Memory B cell (primary cell): Measurements from ENCODE around the gene MED26.

Experiments used
- ATAC-seq: fragments of 150-1000 bp; cut with Tn5 transposase; 2 replicates; pipeline ENCODE4 v1.10.0; 2021; ENCODE audit warnings: low read depth, mild to moderate bottlenecking, moderate library complexity
- DNase-seq, 2 donors: peaks; one replicate each; pipeline ENCODE4 v3.0.0; 2022; ENCODE audit warnings: low spot score in 2 of 2
- H3K27ac Mint-ChIP-seq: one replicate; pipeline ENCODE4 v1.8.0; 2022; ENCODE audit warnings: mild to moderate bottlenecking, moderate library complexity, mixed read lengths
- H3K27me3 Mint-ChIP-seq: one replicate; pipeline ENCODE4 v1.8.0; 2022; ENCODE audit warnings: mixed read lengths
- H3K36me3 Mint-ChIP-seq: one replicate; pipeline ENCODE4 v1.8.0; 2022; ENCODE audit warnings: mild to moderate bottlenecking, mixed read lengths
- H3K4me1 Mint-ChIP-seq: one replicate; pipeline ENCODE4 v1.8.0; 2022; ENCODE audit warnings: mixed read lengths
- H3K4me3 Mint-ChIP-seq: one replicate; pipeline ENCODE4 v1.8.0; 2022; ENCODE audit warnings: mild to moderate bottlenecking, moderate library complexity, mixed read lengths
- H3K9me3 Mint-ChIP-seq: one replicate; pipeline ENCODE4 v1.8.0; 2022; ENCODE audit warnings: mixed read lengths

MED26 gene

DNA sequence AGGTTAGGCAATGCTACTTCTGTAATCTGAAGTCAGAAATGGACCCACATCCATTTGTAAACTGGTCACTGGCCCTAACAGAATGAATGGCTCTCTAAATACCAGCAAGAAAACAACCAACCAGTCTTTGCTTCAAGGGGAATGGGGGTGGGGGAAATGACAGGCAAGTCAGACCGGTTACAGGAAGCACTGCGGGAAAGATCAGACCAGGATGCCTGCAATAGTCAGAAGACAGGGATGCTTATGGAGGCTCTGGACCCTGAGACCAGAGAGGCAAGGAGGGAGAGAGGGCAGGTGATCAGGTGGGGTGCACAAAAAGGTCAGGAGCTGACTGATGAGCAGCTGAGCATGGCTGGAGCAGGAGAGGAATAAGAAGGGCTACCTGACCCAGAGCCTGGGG lies 13.1 kb downstream of the MED26 start:
- no peaks in the 10 kb centered on the region for H3K36me3 Mint-ChIP-seq
- H3K27me3 Mint-ChIP-seq: no peaks in the 10 kb centered on the region
- H3K27ac Mint-ChIP-seq: peak overlapping the region; percentile 32
- H3K4me3 Mint-ChIP-seq: no peak overlapping the region
- H3K4me1 Mint-ChIP-seq: peaks cover 64% of the 10 kb centered on the region
- DNase-seq: no peak
- no peaks in the 10 kb centered on the region for H3K9me3 Mint-ChIP-seq
- ATAC-seq: no peak

DNA sequence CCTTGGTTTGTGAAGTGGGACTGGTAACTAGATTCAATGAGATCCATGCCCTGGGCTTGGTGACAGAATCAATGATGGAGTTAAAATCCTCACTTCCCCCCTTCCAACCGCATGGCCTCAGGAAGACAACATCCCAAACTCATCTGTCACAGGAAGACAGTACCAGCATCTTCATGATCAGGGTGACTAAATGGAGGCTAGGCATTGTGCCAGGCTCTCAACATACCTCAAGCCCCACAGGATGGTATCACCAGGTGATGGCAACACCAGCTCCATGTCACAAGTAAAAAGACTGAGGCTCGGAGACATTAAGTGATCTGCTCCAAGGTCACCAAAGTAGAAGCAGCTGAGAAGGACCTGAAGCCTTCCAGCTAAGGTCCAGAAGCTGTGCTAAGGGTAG lies 14.2 kb downstream of the MED26 start:
- Mint-ChIP-seq H3K27me3 (no peaks in the 10 kb centered on the region), H3K4me1 (peaks cover 53% of the 10 kb centered on the region), H3K36me3 (no peaks in the 10 kb centered on the region), H3K27ac (no peak overlapping the region), H3K9me3 (no peaks in the 10 kb centered on the region), H3K4me3 (no peak overlapping the region)
- no peak for ATAC-seq
- no peak for DNase-seq

DNA sequence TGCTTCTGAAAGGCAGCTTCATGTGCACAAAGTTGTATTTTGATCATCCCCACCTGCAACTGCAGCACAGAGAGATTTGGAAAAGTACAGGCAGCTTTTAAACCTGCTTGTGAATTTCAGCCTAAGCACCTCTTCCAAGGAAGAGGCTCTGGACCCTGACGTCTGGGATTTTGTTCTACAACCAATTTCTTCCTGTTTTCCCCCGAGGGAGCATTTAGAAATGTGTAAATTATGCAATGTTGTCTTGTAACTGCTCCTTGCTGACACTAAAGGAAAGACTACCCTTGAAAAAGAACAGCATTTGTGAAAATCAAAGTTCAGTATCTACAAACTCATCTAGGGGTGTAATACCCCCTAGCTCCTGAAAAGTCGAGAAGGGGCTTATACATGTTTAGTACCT lies 15.4 kb downstream of the MED26 start:
- no peak overlapping the region for H3K4me3 Mint-ChIP-seq
- H3K4me1 Mint-ChIP-seq: peaks cover 48% of the 10 kb centered on the region
- H3K27me3 Mint-ChIP-seq: no peaks in the 10 kb centered on the region
- H3K9me3 Mint-ChIP-seq: no peaks in the 10 kb centered on the region
- DNase-seq (no peak), ATAC-seq (no peak)
- H3K27ac Mint-ChIP-seq: peak overlapping the region; percentile 28
- no peaks in the 10 kb centered on the region for H3K36me3 Mint-ChIP-seq

- Mint-ChIP-seq H3K36me3 (no peaks in the 10 kb centered on the region), H3K27me3 (no peaks in the 10 kb centered on the region), H3K4me3 (no peak overlapping the region), H3K27ac (peak overlapping the region; percentile 68), H3K4me1 (peaks cover 35% of the 10 kb centered on the region), H3K9me3 (no peaks in the 10 kb centered on the region)
- DNase-seq (no peak), ATAC-seq (no peak)
These were observed 16.9 kb downstream of the MED26 start for GRCh38 chr19:16611121-16611520.

DNA sequence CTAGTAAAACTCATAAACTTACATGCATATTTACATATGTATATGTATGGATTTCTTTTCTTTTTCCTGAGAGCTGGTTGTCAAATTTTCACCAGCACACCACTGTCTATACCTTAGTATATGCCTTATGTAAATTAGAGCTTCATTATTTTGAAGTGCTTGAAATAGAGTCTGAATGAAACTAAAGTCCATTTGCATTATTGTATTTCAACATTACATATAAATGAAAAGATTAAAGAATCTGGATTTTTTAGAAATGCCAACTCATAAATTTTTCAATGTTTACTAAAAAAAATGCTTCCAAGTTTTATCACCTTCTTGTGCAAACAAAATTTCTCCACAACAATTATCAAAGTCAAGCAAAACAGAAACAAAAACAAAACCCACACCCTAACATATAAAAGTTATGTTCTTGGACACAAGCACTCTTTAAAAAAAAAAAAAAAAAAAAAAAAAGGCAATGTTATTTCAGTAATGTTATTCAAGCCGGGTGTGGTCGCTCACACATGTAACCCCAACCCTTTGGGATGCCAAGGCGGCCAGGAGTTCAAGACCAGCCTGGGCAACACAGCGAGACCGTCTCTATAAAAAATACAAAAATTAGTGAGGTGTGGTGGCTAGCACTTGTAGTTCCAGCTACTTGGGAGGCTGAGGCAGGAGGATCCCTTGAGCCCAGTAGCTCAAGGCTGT lies 18.3 kb downstream of the MED26 start:
- no peak for ATAC-seq
- no peaks in the 10 kb centered on the region for H3K9me3 Mint-ChIP-seq
- no peak for DNase-seq
- H3K4me3 Mint-ChIP-seq: no peak overlapping the region
- H3K4me1 Mint-ChIP-seq: peaks cover 36% of the 10 kb centered on the region
- no peaks in the 10 kb centered on the region for H3K27me3 Mint-ChIP-seq
- H3K36me3 Mint-ChIP-seq: peaks cover 5% of the 10 kb centered on the region
- H3K27ac Mint-ChIP-seq: no peak overlapping the region

DNA sequence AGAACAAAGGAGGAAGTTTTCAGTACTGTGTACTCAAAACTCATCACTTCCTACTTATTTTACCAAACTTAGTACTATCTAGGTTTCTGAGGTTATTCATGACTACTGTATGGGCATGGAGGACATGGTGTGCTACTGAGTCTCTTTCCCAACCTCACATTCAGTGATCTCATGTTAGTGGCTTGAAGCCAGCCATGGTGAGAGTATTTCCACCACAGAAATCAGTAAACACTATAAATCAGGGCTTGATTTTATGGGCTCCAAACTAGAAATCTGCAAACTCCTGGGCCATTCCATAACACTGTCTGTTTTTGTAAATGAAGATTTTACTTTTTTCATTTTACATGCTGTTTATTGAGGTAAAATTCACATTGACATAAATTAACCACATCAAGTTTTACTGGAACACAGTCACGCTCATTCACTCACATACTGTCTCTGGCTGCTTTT lies 19.7 kb downstream of the MED26 start:
- H3K27ac Mint-ChIP-seq: peak overlapping the region; percentile 78
- peaks cover 41% of the 10 kb centered on the region for H3K4me1 Mint-ChIP-seq
- DNase-seq (no peak), ATAC-seq (peak; percentile 51)
- peaks cover 5% of the 10 kb centered on the region for H3K36me3 Mint-ChIP-seq
- H3K4me3 Mint-ChIP-seq: no peak overlapping the region
- H3K9me3 Mint-ChIP-seq: no peaks in the 10 kb centered on the region
- no peaks in the 10 kb centered on the region for H3K27me3 Mint-ChIP-seq

GRCh38 chr19:16607819-16608218 lies 20.2 kb downstream of the MED26 start:
- ATAC-seq (no peak), DNase-seq (no peak)
- Mint-ChIP-seq H3K36me3 (peaks cover 5% of the 10 kb centered on the region), H3K4me1 (peaks cover 40% of the 10 kb centered on the region), H3K27me3 (no peaks in the 10 kb centered on the region), H3K27ac (peak overlapping the region; percentile 78), H3K9me3 (no peaks in the 10 kb centered on the region), H3K4me3 (peak overlapping the region; percentile 56)

DNA sequence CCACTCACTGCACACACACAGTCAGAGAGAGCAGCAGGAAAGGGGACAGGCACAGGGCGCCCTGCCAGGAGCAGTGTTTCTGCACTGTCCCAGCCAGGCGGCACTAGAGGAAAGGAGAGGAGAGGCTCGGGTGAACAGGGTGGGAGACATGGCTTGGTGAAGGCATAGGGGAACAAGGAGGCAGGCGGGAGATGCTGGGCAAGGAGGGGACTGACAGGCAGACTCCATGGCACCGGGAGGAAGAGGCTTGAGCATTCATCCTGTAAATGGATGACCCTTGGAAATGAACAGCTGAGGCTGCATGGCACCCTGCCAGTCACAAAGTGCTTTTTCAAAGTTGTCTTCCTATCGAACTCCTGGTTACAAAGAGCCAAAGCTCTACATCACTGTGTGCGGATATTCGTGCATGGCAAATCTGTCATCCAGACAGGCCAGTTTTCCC lies 22.4 kb downstream of the MED26 start:
- H3K36me3 Mint-ChIP-seq: peaks cover 8% of the 10 kb centered on the region
- no peaks in the 10 kb centered on the region for H3K9me3 Mint-ChIP-seq
- peak overlapping the region; percentile 51 for H3K4me3 Mint-ChIP-seq
- DNase-seq (no peak), ATAC-seq (no peak)
- H3K27me3 Mint-ChIP-seq: no peaks in the 10 kb centered on the region
- H3K4me1 Mint-ChIP-seq: peaks cover 40% of the 10 kb centered on the region
- H3K27ac Mint-ChIP-seq: peak overlapping the region; percentile 88

GRCh38 chr19:16605115-16605514 lies 22.9 kb downstream of the MED26 start:
- ATAC-seq (peak; percentile 60), DNase-seq (no peak)
- H3K4me3 Mint-ChIP-seq: peak overlapping the region; percentile 51
- H3K27me3 Mint-ChIP-seq: no peaks in the 10 kb centered on the region
- peak overlapping the region; percentile 88 for H3K27ac Mint-ChIP-seq
- no peaks in the 10 kb centered on the region for H3K9me3 Mint-ChIP-seq
- H3K36me3 Mint-ChIP-seq: peaks cover 8% of the 10 kb centered on the region
- H3K4me1 Mint-ChIP-seq: peaks cover 41% of the 10 kb centered on the region

DNA sequence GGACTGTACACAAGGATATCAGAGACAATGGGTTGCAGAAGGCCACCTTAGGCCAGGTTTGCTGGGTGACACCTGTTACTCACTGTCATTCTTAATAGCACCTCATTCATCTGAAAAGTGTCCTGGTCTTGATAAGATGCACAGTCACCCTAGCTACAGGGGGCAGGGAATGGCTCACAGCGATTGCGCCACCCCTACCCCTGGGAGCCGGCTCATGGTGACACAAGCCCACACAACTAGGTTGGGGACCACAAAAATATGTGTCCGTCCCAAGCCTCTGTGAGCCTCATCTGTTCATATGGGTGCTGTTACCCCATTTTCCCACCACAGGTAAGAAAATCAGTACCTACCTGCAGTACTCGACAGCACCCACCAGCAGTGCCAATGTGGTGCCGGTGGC lies 23.4 kb downstream of the MED26 start:
- Mint-ChIP-seq H3K4me3 (peak overlapping the region; percentile 21), H3K36me3 (peaks cover 8% of the 10 kb centered on the region), H3K27ac (peak overlapping the region; percentile 88), H3K27me3 (no peaks in the 10 kb centered on the region), H3K4me1 (peaks cover 43% of the 10 kb centered on the region), H3K9me3 (no peaks in the 10 kb centered on the region)
- DNase-seq (no peak), ATAC-seq (no peak)

DNA sequence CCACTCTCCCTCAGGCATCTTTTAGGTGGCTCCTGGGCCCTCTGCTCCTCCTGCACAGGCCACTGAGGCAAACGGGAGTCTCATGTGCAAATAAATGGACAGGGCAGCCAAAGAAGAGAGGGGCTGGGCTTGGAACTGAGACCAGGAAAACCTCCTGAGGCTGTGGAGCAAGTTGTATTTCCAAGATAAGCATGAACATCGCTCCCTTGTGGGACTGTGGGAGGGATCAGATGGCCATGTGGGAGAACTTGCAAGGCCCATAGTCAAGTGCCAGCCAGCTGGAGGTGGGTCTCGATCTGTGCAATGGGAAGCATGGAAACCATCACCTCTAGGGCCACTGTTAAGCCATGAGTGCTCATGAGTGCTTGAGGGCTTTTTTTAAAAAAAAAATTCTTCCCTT lies 24.9 kb downstream of the MED26 start:
- DNase-seq: no peak
- Mint-ChIP-seq H3K4me3 (no peak overlapping the region), H3K9me3 (no peaks in the 10 kb centered on the region), H3K4me1 (peaks cover 49% of the 10 kb centered on the region), H3K27me3 (no peaks in the 10 kb centered on the region), H3K27ac (no peak overlapping the region), H3K36me3 (peaks cover 8% of the 10 kb centered on the region)
- ATAC-seq: no peak

DNA sequence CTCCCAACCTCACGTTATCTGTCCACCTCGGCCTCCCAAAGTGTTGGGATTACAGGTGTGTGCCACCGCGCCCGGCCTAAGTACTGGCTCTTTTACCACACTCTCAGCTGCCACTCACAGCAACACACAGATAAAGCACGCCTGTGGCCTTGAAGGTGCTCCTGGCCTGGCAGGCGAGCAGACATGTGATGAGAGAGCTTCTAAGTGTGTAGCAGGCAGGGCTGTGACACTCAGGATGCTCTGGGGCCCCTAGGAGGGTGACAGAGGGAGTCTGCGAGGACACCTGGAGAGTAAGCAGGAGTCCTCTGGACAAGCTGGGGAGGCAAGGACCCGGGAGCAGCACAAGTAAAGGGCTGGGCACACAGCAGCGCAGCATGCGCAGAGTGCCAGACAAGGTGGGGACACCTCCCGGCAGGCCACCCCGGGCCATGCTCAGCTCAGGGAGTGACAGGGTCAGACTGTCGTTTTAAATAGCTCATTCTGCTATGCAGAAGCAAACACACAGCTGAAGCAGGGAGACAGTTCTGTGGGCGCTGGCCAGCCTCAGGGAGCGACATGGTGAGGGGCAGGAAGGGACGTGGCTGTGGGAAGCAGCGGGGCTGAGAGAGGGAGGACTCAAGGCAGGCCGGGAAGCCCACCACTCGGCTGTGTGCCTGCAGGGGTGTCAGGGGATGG lies 26.5 kb downstream of the MED26 start:
- H3K4me3 Mint-ChIP-seq: no peak overlapping the region
- H3K4me1 Mint-ChIP-seq: peaks cover 50% of the 10 kb centered on the region
- H3K27me3 Mint-ChIP-seq: no peaks in the 10 kb centered on the region
- no peak for ATAC-seq
- peaks cover 8% of the 10 kb centered on the region for H3K36me3 Mint-ChIP-seq
- no peak for DNase-seq
- no peak overlapping the region for H3K27ac Mint-ChIP-seq
- no peaks in the 10 kb centered on the region for H3K9me3 Mint-ChIP-seq

DNA sequence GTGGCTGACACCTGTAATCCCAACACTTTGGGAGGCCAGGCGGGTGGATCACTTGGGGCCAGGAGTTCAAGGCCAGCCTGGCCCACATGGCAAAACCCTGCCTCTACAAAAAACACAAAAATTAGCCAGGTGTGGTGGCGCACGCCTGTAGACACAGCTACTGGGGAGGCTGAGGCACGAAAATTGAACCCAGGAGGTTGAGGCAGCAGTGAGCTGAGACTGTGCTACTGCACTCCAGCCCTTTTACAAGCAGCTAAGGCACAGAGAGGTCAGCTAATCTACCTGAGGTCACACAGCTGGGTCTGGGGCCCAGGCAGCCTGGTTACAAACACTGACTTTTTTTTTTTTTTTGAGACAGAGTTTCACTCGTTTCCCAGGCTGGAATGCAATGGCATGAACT lies 27.2 kb downstream of the MED26 start:
- DNase-seq: no peak
- Mint-ChIP-seq H3K27ac (no peak overlapping the region), H3K4me1 (peaks cover 54% of the 10 kb centered on the region), H3K9me3 (no peaks in the 10 kb centered on the region), H3K4me3 (no peak overlapping the region), H3K27me3 (no peaks in the 10 kb centered on the region), H3K36me3 (peaks cover 8% of the 10 kb centered on the region)
- ATAC-seq: no peak

DNA sequence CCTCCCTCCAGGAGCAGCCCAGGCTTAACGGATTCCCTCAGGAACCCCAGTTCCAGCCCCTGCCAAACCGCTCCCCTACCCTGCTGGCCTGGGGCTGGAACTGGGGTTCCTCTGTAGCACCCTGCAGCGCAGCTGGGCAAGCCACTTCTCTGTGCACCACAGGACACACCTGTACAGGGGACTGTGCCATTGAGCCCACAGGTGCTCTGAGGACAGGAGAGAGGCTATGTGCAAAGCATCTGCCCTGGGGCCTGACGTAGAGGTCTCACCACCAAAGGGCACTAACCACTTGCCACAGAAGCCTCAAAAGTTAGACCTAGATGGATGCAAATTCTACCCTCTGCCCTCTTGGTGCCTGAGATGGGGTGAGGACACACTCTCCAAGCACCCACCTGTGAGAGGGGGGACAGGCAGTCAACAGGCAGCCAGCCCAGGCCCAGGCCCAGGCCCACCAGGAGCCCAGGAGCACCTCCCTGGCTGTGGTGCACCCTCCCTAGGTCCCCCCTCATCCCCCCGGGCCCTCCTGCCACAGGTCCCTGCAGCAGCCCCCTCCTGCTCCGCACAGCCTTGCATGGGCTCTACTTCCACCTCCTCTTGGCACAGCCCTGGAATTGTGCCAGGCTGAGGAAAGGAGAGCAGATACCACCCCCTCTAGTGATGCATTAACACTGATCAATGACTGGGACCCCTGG lies 28.2 kb downstream of the MED26 start:
- ATAC-seq: peak; percentile 70
- no peak for DNase-seq
- H3K4me3 Mint-ChIP-seq: no peak overlapping the region
- H3K4me1 Mint-ChIP-seq: peaks cover 54% of the 10 kb centered on the region
- H3K27ac Mint-ChIP-seq: peak overlapping the region; percentile 53
- no peaks in the 10 kb centered on the region for H3K9me3 Mint-ChIP-seq
- H3K27me3 Mint-ChIP-seq: no peaks in the 10 kb centered on the region
- H3K36me3 Mint-ChIP-seq: peaks cover 3% of the 10 kb centered on the region
